Measurements from ENCODE around the gene ADAMTS2. TPM values are rescaled to one million over a fixed set of nuclear protein-coding genes. Genes with fewer than 3 reads are reported as not detected.

ADAMTS2 gene
- total and polyA plus RNA-seq, 2 donors (not counting 3 experiments of a cell fraction or from before 2014, with no cell fraction given): not detected

DNA sequence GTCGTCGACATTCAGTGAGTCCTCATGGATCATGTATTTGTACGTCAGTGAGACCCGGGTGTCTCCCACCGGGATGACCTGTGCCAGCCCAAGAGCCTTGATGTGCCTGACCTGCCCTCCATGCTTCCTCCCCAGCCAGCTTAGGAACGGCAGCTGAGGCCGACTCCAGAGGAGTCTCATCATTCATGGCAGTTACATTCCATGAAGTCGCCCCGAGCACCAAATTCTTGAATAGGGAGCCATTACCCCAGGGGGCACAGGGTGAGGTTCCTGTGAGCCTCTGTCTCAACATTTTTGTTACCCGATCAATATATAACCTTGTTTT is 217.3 kb downstream of the ADAMTS2 start:
- dilution Hi-C loops (cut with MboI; ENCODE audit: extremely low pct_ligation_motif_present, low sequenced_read_pairs): no loop called here
- Histone ChIP-seq H3K9me1 (replicated peaks; ENCODE audit: control insufficient read depth, extremely low read depth, insufficient read depth, low read length) (no peaks in the 10 kb centered on the region), H3K27ac (ENCODE audit: insufficient read depth, low read depth, low read length) (no peak overlapping the region), H4K20me1 (replicated peaks; ENCODE audit: control insufficient read depth, extremely low read depth, insufficient read depth, low read length) (no peaks in the 10 kb centered on the region), H3K4me3 (replicated peaks in 1 of 3; ENCODE audit: insufficient read depth in 1 of 3, low read depth in 1 of 3, low read length in 3 of 3) (no peak overlapping the region), H3K36me3 (ENCODE audit: control insufficient read depth in 2 of 2, extremely low read depth in 1 of 2, insufficient read depth in 2 of 2, low read length in 2 of 2) (no peaks in the 10 kb centered on the region), H2AFZ (ENCODE audit: low read depth, low read length) (no peak overlapping the region), H3K27me3 (ENCODE audit: control insufficient read depth in 2 of 2, insufficient read depth in 2 of 2, low read length in 2 of 2) (no peaks in the 10 kb centered on the region), H3K4me2 (ENCODE audit: insufficient read depth, low read length) (no peak overlapping the region), H3K79me2 (ENCODE audit: control insufficient read depth, insufficient read depth, low read length) (no peaks in the 10 kb centered on the region), H3K4me1 (ENCODE audit: control insufficient read depth, extremely low read depth, insufficient read depth, low read length) (no peaks in the 10 kb centered on the region), H3K9ac (replicated peaks; ENCODE audit: extremely low read depth, insufficient read depth, low read length) (no peak overlapping the region), H3K9me3 (replicated peaks; ENCODE audit: control insufficient read depth, insufficient read depth, low read length) (peaks cover 2% of the 10 kb centered on the region)
- no TSS peak for BruUV-seq (replicated peaks)
- ChIA-PET POLR2A (no interaction called here), CTCF (no interaction called here)
- TF ChIP-seq POLR2AphosphoS5 (IDR thresholded peaks at IDR 0.05; ENCODE audit: insufficient read depth, low read depth, low read length) (no peak), MYC (IDR thresholded peaks at IDR 0.05; ENCODE audit: low read depth, low read length) (no peak), JUN (IDR thresholded peaks at IDR 0.05; ENCODE audit: borderline replicate concordance, insufficient read depth, insufficient read length, low read depth) (no peak), EZH2 (IDR thresholded peaks at IDR 0.05; ENCODE audit: borderline replicate concordance, low read depth, low read length, severe bottlenecking) (no peak), FOS (IDR thresholded peaks at IDR 0.05; ENCODE audit: borderline replicate concordance, insufficient read depth, low read length) (no peak), GATA2 (IDR thresholded peaks at IDR 0.05; ENCODE audit: insufficient read depth, insufficient read length, low read depth, low read length) (no peak), POLR2A (IDR thresholded peaks at IDR 0.05; ENCODE audit: low read depth, low read length) (no peak)
- TF ChIP-seq, protein P1, sequence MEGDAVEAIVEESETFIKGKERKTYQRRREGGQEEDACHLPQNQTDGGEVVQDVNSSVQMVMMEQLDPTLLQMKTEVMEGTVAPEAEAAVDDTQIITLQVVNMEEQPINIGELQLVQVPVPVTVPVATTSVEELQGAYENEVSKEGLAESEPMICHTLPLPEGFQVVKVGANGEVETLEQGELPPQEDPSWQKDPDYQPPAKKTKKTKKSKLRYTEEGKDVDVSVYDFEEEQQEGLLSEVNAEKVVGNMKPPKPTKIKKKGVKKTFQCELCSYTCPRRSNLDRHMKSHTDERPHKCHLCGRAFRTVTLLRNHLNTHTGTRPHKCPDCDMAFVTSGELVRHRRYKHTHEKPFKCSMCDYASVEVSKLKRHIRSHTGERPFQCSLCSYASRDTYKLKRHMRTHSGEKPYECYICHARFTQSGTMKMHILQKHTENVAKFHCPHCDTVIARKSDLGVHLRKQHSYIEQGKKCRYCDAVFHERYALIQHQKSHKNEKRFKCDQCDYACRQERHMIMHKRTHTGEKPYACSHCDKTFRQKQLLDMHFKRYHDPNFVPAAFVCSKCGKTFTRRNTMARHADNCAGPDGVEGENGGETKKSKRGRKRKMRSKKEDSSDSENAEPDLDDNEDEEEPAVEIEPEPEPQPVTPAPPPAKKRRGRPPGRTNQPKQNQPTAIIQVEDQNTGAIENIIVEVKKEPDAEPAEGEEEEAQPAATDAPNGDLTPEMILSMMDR (IDR thresholded peaks at IDR 0.05; ENCODE audit: extremely low read depth in 1 of 2, insufficient read depth in 1 of 2, low read depth in 1 of 2, low read length in 2 of 2): no peak
- TF ChIP-seq, protein P2, sequence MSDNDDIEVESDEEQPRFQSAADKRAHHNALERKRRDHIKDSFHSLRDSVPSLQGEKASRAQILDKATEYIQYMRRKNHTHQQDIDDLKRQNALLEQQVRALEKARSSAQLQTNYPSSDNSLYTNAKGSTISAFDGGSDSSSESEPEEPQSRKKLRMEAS (IDR thresholded peaks at IDR 0.05; ENCODE audit: insufficient read depth, insufficient read length): no peak
- DNase-seq (ENCODE audit: low read depth, low spot score) (no peak), FAIRE-seq (no peak)
- intact Hi-C loops (cut with micrococcal nuclease): no loop called here
